DND-41 (cell line): ENCODE results near the gene VAPB.

ENCODE experiments used
- ATAC-seq: fragments of 200-7000 bp; cut with Tn5 transposase; 3 replicates; pipeline ENCODE4 v1.9.1; 2021; ENCODE audit warnings: low read depth; ENCODE audit not compliant: insufficient read depth
- DNase-seq: peaks from one replicate; pipeline ENCODE4 v3.0.0-alpha.2; 2020
- H2AFZ ChIP-seq: 2 replicates; pipeline ENCODE4 v1.6.0; 2012; ENCODE audit warnings: low read depth, low read length
- H3K27ac ChIP-seq: 2 replicates; pipeline ENCODE4 v1.5.1; 2012; ENCODE audit warnings: low read length, inconsistent platforms
- H3K27me3 ChIP-seq: fragments of 200-600 bp; sonication (generic); 2 replicates; pipeline ENCODE4 v1.6.0; 2012; ENCODE audit warnings: low read length, mild to moderate bottlenecking, inconsistent platforms; ENCODE audit not compliant: insufficient read depth, poor library complexity
- H3K36me3 ChIP-seq: 2 replicates; pipeline ENCODE4 v1.5.1; 2012; ENCODE audit warnings: low read length, inconsistent platforms; ENCODE audit not compliant: insufficient read depth
- H3K4me1 ChIP-seq: 2 replicates; pipeline ENCODE4 v1.5.1; 2012; ENCODE audit warnings: mild to moderate bottlenecking, low read length; ENCODE audit not compliant: insufficient read depth
- H3K4me2 ChIP-seq: 2 replicates; pipeline ENCODE4 v1.6.0; 2012; ENCODE audit warnings: mild to moderate bottlenecking, moderate library complexity, low read length, inconsistent platforms; ENCODE audit not compliant: insufficient read depth
- H3K4me3 ChIP-seq, 2 experiments: fragments of 200-600 bp in 1 of 2; shearing (Covaris generic) in 1 of 2; 2 replicates each; pipeline ENCODE4 v1.5.1; 2012 to 2016; ENCODE audit warnings: inconsistent platforms in 2 of 2, low read length in 2 of 2, mild to moderate bottlenecking in 2 of 2, low read depth in 1 of 2, moderate library complexity in 1 of 2
- H3K79me2 ChIP-seq: 2 replicates; pipeline ENCODE4 v1.6.0; 2012; ENCODE audit warnings: low read length, inconsistent platforms; ENCODE audit not compliant: insufficient read depth
- H3K9ac ChIP-seq: 2 replicates; pipeline ENCODE4 v1.6.0; 2012; ENCODE audit warnings: low read depth, mild to moderate bottlenecking, inconsistent platforms, low read length, moderate library complexity
- H3K9me3 ChIP-seq: 2 replicates; pipeline ENCODE4 v1.5.1; 2012; ENCODE audit warnings: low read length, moderate library complexity, mild to moderate bottlenecking, inconsistent platforms; ENCODE audit not compliant: insufficient read depth, severe bottlenecking
- H4K20me1 ChIP-seq: 2 replicates; pipeline ENCODE4 v1.6.0; 2012; ENCODE audit warnings: low read length; ENCODE audit not compliant: insufficient read depth
- EZH2 ChIP-seq: IDR thresholded peaks from 3 replicates; pipeline ENCODE4 v1.6.1; 2012; ENCODE audit warnings: borderline replicate concordance, low read depth, mild to moderate bottlenecking, moderate library complexity, low read length, inconsistent platforms; ENCODE audit not compliant: severe bottlenecking
- TF ChIP-seq, protein P1 (sequence below): IDR thresholded peaks from 2 replicates; pipeline ENCODE4 v1.5.1; 2012; ENCODE audit warnings: borderline replicate concordance, low read length, moderate library complexity, mild to moderate bottlenecking; ENCODE audit not compliant: poor library complexity, severe bottlenecking; ENCODE audit errors: extremely low read depth

Gene VAPB

DNA sequence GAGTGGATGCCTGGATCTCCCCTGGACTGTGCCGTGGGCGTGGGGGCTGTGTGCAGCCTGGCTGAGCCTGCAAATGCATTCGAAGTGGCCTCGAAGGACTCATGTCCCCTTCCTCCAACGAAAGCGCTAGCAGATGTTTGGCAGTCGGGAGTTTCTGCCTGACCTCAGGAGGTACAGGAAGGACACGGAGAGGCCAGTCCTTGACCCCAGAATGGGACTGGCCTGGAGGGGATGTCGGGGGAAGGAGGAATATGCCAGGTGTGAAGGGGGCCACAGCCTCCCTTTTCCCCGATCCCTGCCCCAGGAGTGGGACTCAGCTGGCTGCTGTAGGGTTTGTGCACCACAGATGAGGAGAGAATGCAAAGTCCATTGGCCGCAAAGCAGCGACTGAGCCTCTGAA lies 80.6 kb downstream of the VAPB start:
- Histone ChIP-seq H3K27me3 (no peaks in the 10 kb centered on the region), H3K4me3 (no peak overlapping the region), H4K20me1 (peaks cover 12% of the 10 kb centered on the region; the same call in 1 of the 2 replicates), H3K27ac (no peak overlapping the region), H3K4me1 (no peaks in the 10 kb centered on the region), H3K9me3 (no peaks in the 10 kb centered on the region), H2AFZ (no peak overlapping the region), H3K4me2 (no peak overlapping the region), H3K9ac (no peak overlapping the region), H3K79me2 (no peaks in the 10 kb centered on the region), H3K36me3 (no peaks in the 10 kb centered on the region)
- no peak for TF ChIP-seq EZH2
- TF ChIP-seq, protein P1, sequence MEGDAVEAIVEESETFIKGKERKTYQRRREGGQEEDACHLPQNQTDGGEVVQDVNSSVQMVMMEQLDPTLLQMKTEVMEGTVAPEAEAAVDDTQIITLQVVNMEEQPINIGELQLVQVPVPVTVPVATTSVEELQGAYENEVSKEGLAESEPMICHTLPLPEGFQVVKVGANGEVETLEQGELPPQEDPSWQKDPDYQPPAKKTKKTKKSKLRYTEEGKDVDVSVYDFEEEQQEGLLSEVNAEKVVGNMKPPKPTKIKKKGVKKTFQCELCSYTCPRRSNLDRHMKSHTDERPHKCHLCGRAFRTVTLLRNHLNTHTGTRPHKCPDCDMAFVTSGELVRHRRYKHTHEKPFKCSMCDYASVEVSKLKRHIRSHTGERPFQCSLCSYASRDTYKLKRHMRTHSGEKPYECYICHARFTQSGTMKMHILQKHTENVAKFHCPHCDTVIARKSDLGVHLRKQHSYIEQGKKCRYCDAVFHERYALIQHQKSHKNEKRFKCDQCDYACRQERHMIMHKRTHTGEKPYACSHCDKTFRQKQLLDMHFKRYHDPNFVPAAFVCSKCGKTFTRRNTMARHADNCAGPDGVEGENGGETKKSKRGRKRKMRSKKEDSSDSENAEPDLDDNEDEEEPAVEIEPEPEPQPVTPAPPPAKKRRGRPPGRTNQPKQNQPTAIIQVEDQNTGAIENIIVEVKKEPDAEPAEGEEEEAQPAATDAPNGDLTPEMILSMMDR, result no peak
- ATAC-seq (no peak), DNase-seq (no peak)

DNA sequence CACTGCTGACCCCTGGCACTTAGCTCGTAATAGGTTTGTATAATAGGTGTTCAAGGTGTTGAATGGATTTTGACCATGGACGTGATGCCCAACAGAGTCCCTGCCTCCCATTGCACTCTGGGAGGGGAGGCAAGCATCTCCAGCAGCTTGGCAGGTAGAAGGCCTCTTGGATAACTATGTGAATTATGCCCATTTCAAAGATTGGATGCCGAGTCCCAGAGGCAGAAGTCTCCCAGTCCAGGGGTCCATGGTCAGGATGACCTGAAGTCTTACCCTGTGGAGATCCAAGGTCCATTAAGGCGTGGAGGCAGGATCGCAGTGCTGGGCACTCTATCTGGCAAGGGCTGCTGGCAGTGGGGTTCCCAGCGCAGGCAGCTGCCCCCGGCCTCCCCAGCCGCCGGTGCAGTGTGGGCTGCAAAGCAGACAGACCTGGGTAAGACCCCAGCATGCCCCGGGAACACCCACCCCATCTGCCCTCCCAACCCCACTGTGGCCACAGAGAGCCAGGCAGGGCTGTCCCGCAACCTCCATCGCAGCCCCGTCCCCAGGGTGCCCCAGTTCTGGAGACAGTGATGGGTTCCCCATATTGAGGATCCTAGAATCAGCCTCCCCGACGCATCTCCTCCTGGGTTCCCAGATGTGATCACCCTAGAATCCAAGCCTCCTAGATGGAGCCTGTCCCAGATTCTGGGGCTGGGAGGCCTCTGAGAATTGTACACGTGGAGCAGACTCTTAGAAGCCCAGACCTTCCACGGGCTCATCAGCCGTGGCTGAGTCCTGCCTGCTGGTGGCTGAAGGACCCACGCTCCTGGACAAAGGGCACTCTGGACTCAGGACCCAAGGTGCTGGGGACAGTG lies 81.5 kb downstream of the VAPB start:
- Histone ChIP-seq H3K27me3 (no peaks in the 10 kb centered on the region), H3K4me2 (no peak overlapping the region), H4K20me1 (peaks cover 12% of the 10 kb centered on the region; the same call in 1 of the 2 replicates), H3K79me2 (no peaks in the 10 kb centered on the region), H3K9ac (no peak overlapping the region), H3K36me3 (no peaks in the 10 kb centered on the region), H3K9me3 (no peaks in the 10 kb centered on the region), H3K27ac (no peak overlapping the region), H3K4me1 (no peaks in the 10 kb centered on the region), H3K4me3 (no peak overlapping the region), H2AFZ (no peak overlapping the region)
- TF ChIP-seq, protein P1, result no peak
- TF ChIP-seq EZH2, result no peak
- ATAC-seq (no peak), DNase-seq (no peak)

DNA sequence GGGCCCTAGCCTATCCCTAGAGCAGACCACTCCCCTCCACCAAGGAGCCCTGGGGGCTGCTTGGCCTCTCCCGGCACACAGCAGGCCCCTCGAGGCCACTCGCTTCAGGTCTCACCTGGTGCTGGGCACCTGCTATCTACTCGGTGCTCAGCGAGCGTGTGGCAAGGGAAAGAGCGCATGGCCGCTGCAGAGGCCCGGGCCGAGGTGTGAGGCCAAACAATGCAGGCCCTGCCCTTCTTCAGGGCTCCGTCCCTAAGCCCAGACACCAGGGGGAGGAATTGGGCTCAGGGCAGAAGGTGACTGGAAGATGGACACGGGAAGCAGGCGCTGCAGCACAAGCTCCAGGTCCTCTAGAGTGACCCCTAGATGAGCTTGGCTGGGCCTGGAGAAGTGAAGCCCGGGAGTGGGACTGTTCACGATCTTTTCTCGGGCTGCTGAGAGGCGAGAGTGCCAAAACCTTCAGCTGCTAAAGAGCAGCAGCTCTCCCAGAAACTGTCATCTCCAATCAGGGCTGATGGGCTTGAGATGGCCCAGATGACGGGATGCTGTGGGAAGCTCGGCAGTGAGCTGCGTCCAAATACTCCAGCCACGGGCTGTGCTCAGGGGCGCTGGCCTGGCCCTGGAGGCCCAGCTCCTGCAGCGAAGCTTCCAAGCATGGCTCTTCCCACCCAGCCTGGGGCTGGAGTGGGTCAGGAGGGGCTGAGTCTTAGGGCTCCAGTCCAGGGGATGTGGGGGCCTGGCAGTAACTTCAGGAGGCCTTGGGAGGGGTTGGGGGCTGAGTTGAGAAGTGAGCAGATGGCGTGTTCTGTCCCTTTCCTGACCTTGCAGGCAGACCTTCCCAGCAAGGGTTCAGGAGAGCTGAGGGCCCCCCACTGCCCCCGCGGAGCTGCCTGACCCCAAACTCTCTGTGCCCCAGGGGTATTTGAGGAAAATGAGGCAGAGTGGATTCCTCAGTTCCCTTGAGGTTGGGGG lies 82.5 kb downstream of the VAPB start:
- Histone ChIP-seq H3K36me3 (no peaks in the 10 kb centered on the region), H3K4me2 (no peak overlapping the region), H4K20me1 (peaks cover 12% of the 10 kb centered on the region; the same call in 1 of the 2 replicates), H3K4me3 (no peak overlapping the region), H3K27ac (no peak overlapping the region), H3K9me3 (no peaks in the 10 kb centered on the region), H2AFZ (no peak overlapping the region), H3K27me3 (no peaks in the 10 kb centered on the region), H3K9ac (no peak overlapping the region), H3K4me1 (no peaks in the 10 kb centered on the region), H3K79me2 (no peaks in the 10 kb centered on the region)
- TF ChIP-seq, protein P1, result no peak
- TF ChIP-seq EZH2, result no peak
- ATAC-seq, result no peak
- DNase-seq, result no peak
